ENCODE measurements around the gene C2CD4C. TPM values are rescaled to one million over a fixed set of nuclear protein-coding genes. Genes with fewer than 3 reads are reported as not detected.
"Not testable (repeated sequence)": the region's sequence is repeated elsewhere in the genome, so short reads cannot be mapped to it uniquely, and the experiment has no call there.

C2CD4C gene
- total RNA-seq, 3 donors from 2014 or later: 0.29 to 2.6 (median 0.80) TPM

DNA sequence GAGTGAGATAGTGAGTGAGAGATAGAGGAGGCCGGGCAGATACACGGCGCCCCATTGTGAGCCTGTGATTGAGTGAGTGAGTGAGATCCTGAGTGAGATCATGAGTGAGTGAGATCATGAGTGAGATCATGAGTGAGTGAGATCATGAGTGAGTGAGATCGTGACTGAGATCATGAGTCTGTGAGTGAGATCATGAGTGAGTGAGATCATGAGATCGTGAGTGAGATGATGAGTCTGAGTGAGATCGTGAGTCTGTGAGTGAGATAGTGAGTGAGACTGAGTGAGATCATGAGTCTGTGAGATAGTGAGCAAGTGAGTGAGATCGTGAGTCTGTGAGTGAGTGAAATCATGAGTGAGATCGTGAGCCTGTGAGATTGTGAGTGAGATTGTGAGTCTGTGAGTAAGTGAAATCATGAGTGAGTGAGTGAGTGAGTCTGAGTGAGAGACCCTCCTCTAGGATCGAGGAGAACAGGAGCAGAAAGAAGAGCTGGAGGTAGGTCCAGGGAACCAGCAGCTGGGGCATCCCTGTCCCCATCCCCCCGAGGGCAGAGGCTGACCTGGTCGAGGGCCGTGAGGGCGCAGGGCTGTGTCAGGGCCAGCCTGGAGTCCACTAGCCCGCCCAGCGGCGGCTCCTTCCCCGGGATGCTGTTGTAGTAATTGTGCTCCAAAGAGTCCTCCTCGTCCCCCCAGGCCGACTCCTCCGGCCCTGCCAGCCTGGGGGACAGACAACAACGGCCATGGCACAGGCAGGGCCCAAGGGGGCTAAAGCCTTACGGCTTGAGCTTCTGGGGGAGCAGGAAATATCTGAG is 25.4 kb upstream of the C2CD4C start:
- Histone ChIP-seq H3K9me3 (no peaks in the 10 kb centered on the region), H3K4me1 (no peaks in the 10 kb centered on the region), H3K27ac (no peak overlapping the region), H3K36me3 (no peaks in the 10 kb centered on the region), H3K27me3 (no peaks in the 10 kb centered on the region), H3K4me3 (no peak overlapping the region)
- TF ChIP-seq POLR2AphosphoS5 (IDR thresholded peaks at IDR 0.05): no peak
- TF ChIP-seq, protein P1, sequence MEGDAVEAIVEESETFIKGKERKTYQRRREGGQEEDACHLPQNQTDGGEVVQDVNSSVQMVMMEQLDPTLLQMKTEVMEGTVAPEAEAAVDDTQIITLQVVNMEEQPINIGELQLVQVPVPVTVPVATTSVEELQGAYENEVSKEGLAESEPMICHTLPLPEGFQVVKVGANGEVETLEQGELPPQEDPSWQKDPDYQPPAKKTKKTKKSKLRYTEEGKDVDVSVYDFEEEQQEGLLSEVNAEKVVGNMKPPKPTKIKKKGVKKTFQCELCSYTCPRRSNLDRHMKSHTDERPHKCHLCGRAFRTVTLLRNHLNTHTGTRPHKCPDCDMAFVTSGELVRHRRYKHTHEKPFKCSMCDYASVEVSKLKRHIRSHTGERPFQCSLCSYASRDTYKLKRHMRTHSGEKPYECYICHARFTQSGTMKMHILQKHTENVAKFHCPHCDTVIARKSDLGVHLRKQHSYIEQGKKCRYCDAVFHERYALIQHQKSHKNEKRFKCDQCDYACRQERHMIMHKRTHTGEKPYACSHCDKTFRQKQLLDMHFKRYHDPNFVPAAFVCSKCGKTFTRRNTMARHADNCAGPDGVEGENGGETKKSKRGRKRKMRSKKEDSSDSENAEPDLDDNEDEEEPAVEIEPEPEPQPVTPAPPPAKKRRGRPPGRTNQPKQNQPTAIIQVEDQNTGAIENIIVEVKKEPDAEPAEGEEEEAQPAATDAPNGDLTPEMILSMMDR (IDR thresholded peaks at IDR 0.05): no peak
- DNase-seq (ENCODE audit: low spot score in 2 of 2): no peak
- intact Hi-C loops (cut with DNase I; ENCODE audit: low total_unique reads): no loop called here

- no peaks in the 10 kb centered on the region for H3K36me3 ChIP-seq
- no peak overlapping the region for H3K4me3 ChIP-seq
- H3K27ac ChIP-seq: no peak overlapping the region
- no peaks in the 10 kb centered on the region for H3K27me3 ChIP-seq
- H3K4me1 ChIP-seq: no peaks in the 10 kb centered on the region
- no peaks in the 10 kb centered on the region for H3K9me3 ChIP-seq
- intact Hi-C loops (cut with DNase I; ENCODE audit: low total_unique reads): no loop called here
- TF ChIP-seq POLR2A (IDR thresholded peaks at IDR 0.05) (no peak), POLR2AphosphoS5 (IDR thresholded peaks at IDR 0.05) (no peak)
- TF ChIP-seq, protein P1 (IDR thresholded peaks at IDR 0.05): no peak
- DNase-seq (ENCODE audit: low spot score in 2 of 2): no peak
These were observed 21.8 kb upstream of the C2CD4C start for GRCh38 chr19:430701-431100.

DNA sequence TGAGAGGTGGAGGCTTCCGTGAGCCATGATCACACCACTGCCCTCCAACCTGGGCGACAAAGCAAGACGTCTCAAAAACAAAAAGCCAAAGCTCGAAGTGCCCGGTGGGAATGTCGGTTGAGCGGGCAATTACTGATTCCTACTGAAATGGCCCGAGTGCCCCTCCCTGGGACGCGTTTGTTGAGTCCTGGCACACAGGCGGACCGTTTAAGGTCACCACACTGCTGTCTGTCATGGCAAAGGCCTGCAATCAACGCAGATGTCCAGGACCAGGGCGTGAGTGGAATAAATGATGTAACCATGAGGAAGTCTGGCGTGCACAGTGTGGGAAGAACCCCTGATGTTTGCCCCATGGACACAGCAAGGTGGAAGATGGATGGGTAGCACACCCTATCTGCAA is 19.2 kb upstream of the C2CD4C start:
- TF ChIP-seq POLR2AphosphoS5 (IDR thresholded peaks at IDR 0.05) (no peak), POLR2A (IDR thresholded peaks at IDR 0.05) (no peak)
- TF ChIP-seq, protein P1 (IDR thresholded peaks at IDR 0.05): no peak
- no peaks in the 10 kb centered on the region for H3K36me3 ChIP-seq
- no peak for DNase-seq (ENCODE audit: low spot score in 2 of 2)
- H3K9me3 ChIP-seq: no peaks in the 10 kb centered on the region
- H3K4me3 ChIP-seq: no peak overlapping the region
- H3K27ac ChIP-seq: no peak overlapping the region
- intact Hi-C loops (cut with DNase I; ENCODE audit: low total_unique reads): no loop called here
- H3K27me3 ChIP-seq: no peaks in the 10 kb centered on the region
- H3K4me1 ChIP-seq: no peaks in the 10 kb centered on the region

- H3K4me1 ChIP-seq; H3K36me3 ChIP-seq; H3K4me3 ChIP-seq; intact Hi-C loops (cut with DNase I; ENCODE audit: low total_unique reads); H3K27ac ChIP-seq; DNase-seq (ENCODE audit: low spot score in 2 of 2); H3K9me3 ChIP-seq; H3K27me3 ChIP-seq: not testable (repeated sequence)
These were observed 18.7 kb upstream of the C2CD4C start for GRCh38 chr19:427675-428074.

DNA sequence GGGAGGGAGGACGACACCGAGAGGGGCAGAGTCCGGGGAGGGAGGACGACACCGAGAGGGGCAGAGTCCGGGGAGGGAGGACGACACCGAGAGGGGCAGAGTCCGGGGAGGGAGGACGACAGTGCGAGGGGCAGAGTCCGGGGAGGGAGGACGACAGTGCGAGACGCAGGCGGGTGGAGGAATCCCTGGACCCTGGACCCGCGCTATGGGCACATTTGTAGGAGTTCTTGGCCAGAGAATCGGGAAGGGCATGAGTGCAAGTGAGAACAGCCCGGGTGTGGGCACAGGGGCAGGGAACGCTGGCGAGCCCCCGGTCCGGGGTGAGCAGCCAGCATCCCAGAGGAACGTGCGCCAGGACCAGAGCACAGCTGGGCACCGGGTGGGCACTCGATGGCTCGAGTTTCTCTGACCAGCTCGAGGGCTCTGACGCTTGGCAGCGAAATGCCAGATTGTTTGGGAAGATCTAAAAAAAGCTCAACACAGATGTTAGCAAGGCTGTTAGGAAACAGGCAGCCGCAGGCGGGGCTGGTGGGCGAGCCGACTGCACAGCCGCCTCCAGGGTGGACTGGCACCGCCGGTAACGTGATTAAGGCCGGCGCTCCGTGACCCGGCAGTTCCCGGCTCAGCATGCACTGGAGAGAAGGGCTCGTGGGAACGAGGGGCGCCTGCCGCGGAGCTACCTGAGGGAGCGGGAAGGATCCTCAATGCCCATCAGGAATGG is 17.9 kb upstream of the C2CD4C start:
- no peaks in the 10 kb centered on the region for H3K9me3 ChIP-seq
- no peak overlapping the region for H3K4me3 ChIP-seq
- H3K4me1 ChIP-seq: no peaks in the 10 kb centered on the region
- no peak for DNase-seq (ENCODE audit: low spot score in 2 of 2)
- intact Hi-C loops (cut with DNase I; ENCODE audit: low total_unique reads): no loop called here
- H3K27ac ChIP-seq: no peak overlapping the region
- no peaks in the 10 kb centered on the region for H3K36me3 ChIP-seq
- H3K27me3 ChIP-seq: no peaks in the 10 kb centered on the region
- no peak for TF ChIP-seq POLR2AphosphoS5 (IDR thresholded peaks at IDR 0.05)
- no peak for TF ChIP-seq POLR2A (IDR thresholded peaks at IDR 0.05)
- TF ChIP-seq, protein P1 (IDR thresholded peaks at IDR 0.05): no peak
